ENCODE results near the gene GARNL3.

Gene GARNL3

GRCh38 chr9:127390248-127390545, 125.6 kb downstream of the GARNL3 start:
- DNase-seq, result no peak

GRCh38 chr9:127390563-127390962, 126.0 kb downstream of the GARNL3 start:
- DNase-seq, result no peak

- no peak for DNase-seq
Measured at GRCh38 chr9:127392166-127392565, 127.6 kb downstream of the GARNL3 start.

GRCh38 chr9:127392976-127393375, 128.4 kb downstream of the GARNL3 start:
- DNase-seq, result no peak

GRCh38 chr9:127393645-127394044, 129.1 kb downstream of the GARNL3 start:
- no peak for DNase-seq

- DNase-seq, result no peak
Measured at GRCh38 chr9:127395497-127396252, 131.1 kb downstream of the GARNL3 start.

- DNase-seq, result no peak
Measured at GRCh38 chr9:127396253-127396807, 131.8 kb downstream of the GARNL3 start.

GRCh38 chr9:127396808-127397645, 132.5 kb downstream of the GARNL3 start, which contains the start of gene SLC2A8:
Gene SLC2A8 (plus strand): TSS chr9:127397169. CDS start chr9:127397231, 62 bp downstream.
- DNase-seq, result peak; percentile 93

GRCh38 chr9:127397646-127398274, 133.2 kb downstream of the GARNL3 start:
- DNase-seq, result peak; percentile 81

GRCh38 chr9:127398275-127398647, 133.7 kb downstream of the GARNL3 start:
- DNase-seq, result no peak

GRCh38 chr9:127398715-127399400, 134.3 kb downstream of the GARNL3 start:
- no peak for DNase-seq

GRCh38 chr9:127399736-127400269, 135.2 kb downstream of the GARNL3 start:
- DNase-seq, result no peak

- DNase-seq, result no peak
Measured at GRCh38 chr9:127402401-127403090, 138.0 kb downstream of the GARNL3 start.

- no peak for DNase-seq
Measured at GRCh38 chr9:127403507-127404192, 139.1 kb downstream of the GARNL3 start.

- no peak for DNase-seq
Measured at GRCh38 chr9:127404631-127405030, 140.1 kb downstream of the GARNL3 start.

GRCh38 chr9:127405344-127406125, 141.0 kb downstream of the GARNL3 start:
- DNase-seq, result no peak

- no peak for DNase-seq
Measured at GRCh38 chr9:127406799-127407491, 142.4 kb downstream of the GARNL3 start.

GRCh38 chr9:127407492-127407843, 142.9 kb downstream of the GARNL3 start:
- DNase-seq, result no peak

GRCh38 chr9:127411122-127411521, 146.5 kb downstream of the GARNL3 start:
- DNase-seq, result no peak

- no peak for DNase-seq
Measured at GRCh38 chr9:127415141-127415540, 150.6 kb downstream of the GARNL3 start.
